GM12878 (cell line): ENCODE results near the gene PTPRF. TPM values are rescaled to one million over a fixed set of nuclear protein-coding genes. Genes with fewer than 3 reads are reported as not detected.

Experiments used
- ATAC-seq: fragments of 200-7000 bp; cut with Tn5 transposase; 3 replicates; pipeline ENCODE4 v1.9.1; 2020; ENCODE audit warnings: mild to moderate bottlenecking, moderate library complexity
- BruUV-seq: library from RNA; stranded (reverse); fragments of 400-500 nt; replicated peaks from 2 replicates; lab custom pipeline; 2021; lab: Mats Ljungman, UMichigan
- CTCF ChIA-PET: fragments of 300-600 bp; sonication (Branson Sonifier 250); formaldehyde crosslinking; extraction: SDS; loops from one replicate; lab custom pipeline; 2021; ENCODE audit warnings: inconsistent platforms; lab: Yijun Ruan, JAX
- POLR2A ChIA-PET: fragments of 350-600 bp; formaldehyde crosslinking; extraction: SDS; loops from one replicate; lab custom pipeline; 2021; ENCODE audit warnings: inconsistent platforms; lab: Charles Lee
- RAD21 ChIA-PET: fragments of 300-600 bp; sonication (Branson Sonifier 250); formaldehyde crosslinking; loops from one replicate; lab custom pipeline; 2023; ENCODE audit warnings: antibody characterized with exemption; ENCODE audit not compliant: unreplicated experiment; lab: Charles Lee
- SMC1A ChIA-PET: fragments of 300-600 bp; sonication (Branson Sonifier 250); formaldehyde crosslinking; loops from one replicate; lab custom pipeline; 2023; ENCODE audit not compliant: unreplicated experiment, uncharacterized antibody; lab: Charles Lee
- DNase-seq: peaks from one replicate; pipeline ENCODE4 v3.0.0-alpha.2; 2011; ENCODE audit warnings: low read depth, low spot score
- FAIRE-seq: peaks from 3 replicates; lab custom pipeline; 2011; peaks lifted over from hg19 to GRCh38; lab: Jason Lieb, UNC
- H2AFZ ChIP-seq: 2 replicates; pipeline ENCODE4 v1.6.0; 2011; ENCODE audit warnings: low read depth, low read length, control low read depth; ENCODE audit not compliant: control insufficient read depth
- H3K27ac ChIP-seq: 2 replicates; pipeline ENCODE4 v1.5.1; 2011; ENCODE audit warnings: control low read depth; ENCODE audit not compliant: control insufficient read depth, insufficient read depth
- H3K27me3 ChIP-seq, 2 experiments: replicated peaks in 1 of 2; 2 replicates each; pipeline versions ENCODE4 v1.6.0 to v1.6.1; 2011; ENCODE audit warnings: low read length in 1 of 2; ENCODE audit not compliant: control insufficient read depth in 2 of 2, insufficient read depth in 2 of 2
- H3K36me3 ChIP-seq, 2 experiments: 2 replicates each; pipeline ENCODE4 v1.5.1; 2011; ENCODE audit warnings: low read length in 1 of 2; ENCODE audit not compliant: control insufficient read depth in 2 of 2, insufficient read depth in 2 of 2
- H3K4me1 ChIP-seq: 2 replicates; pipeline ENCODE4 v1.6.1; 2011; ENCODE audit warnings: mild to moderate bottlenecking, low read length, moderate library complexity, mixed read lengths; ENCODE audit not compliant: control insufficient read depth, insufficient read depth
- H3K4me2 ChIP-seq: 2 replicates; pipeline ENCODE4 v1.6.0; 2011; ENCODE audit warnings: control low read depth; ENCODE audit not compliant: control insufficient read depth, insufficient read depth
- H3K4me3 ChIP-seq: fragments of 200-600 bp; sonication (generic); 2 replicates; pipeline ENCODE4 v1.5.1; 2016
- H3K79me2 ChIP-seq: 2 replicates; pipeline ENCODE4 v1.6.0; 2011; ENCODE audit warnings: low read length; ENCODE audit not compliant: control insufficient read depth, insufficient read depth
- H3K9ac ChIP-seq: 2 replicates; pipeline ENCODE4 v1.8.0; 2011; ENCODE audit warnings: low read length, control low read depth, mixed read lengths; ENCODE audit not compliant: control insufficient read depth, insufficient read depth
- H3K9me3 ChIP-seq: replicated peaks from 3 replicates; pipeline ENCODE4 v1.5.1; 2011; ENCODE audit warnings: mild to moderate bottlenecking, low read length; ENCODE audit not compliant: control insufficient read depth, insufficient read depth
- H4K20me1 ChIP-seq: 2 replicates; pipeline ENCODE4 v1.6.0; 2011; ENCODE audit not compliant: control insufficient read depth, insufficient read depth
- CEBPZ ChIP-seq: fragments of 150-350 bp; IDR thresholded peaks from 2 replicates; pipeline ENCODE4 v1.6.1; 2016; ENCODE audit warnings: low read depth, low read length
- CREM ChIP-seq: IDR thresholded peaks from 2 replicates; pipeline ENCODE4 v1.6.1; 2014; ENCODE audit warnings: antibody characterized with exemption, low read depth
- EP300 ChIP-seq, 2 experiments: fragments of 150-350 bp in 1 of 2; IDR thresholded peaks; 2 replicates each; pipeline ENCODE4 v1.6.1; 2011 to 2012; ENCODE audit warnings: low read depth in 2 of 2, low read length in 2 of 2, borderline replicate concordance in 1 of 2, improper control_type of control experiment in 1 of 2, inconsistent platforms in 1 of 2; ENCODE audit not compliant: control insufficient read depth in 1 of 2
- KLF5 ChIP-seq: fragments of 450-650 bp; IDR thresholded peaks from 2 replicates; pipeline ENCODE4 v1.6.1; 2014; ENCODE audit warnings: mild to moderate bottlenecking; ENCODE audit not compliant: partially characterized antibody
- RCOR1 ChIP-seq: conservative IDR thresholded peaks from 2 replicates; pipeline ENCODE4 v1.6.1; 2012; ENCODE audit warnings: low read depth, low read length, improper control_type of control experiment
- RELA ChIP-seq: fragments of 450-650 bp; IDR thresholded peaks from 2 replicates; pipeline ENCODE4 v1.8.0; 2014; ENCODE audit warnings: borderline replicate concordance; ENCODE audit not compliant: partially characterized antibody
- REST ChIP-seq: IDR thresholded peaks from 2 replicates; pipeline ENCODE4 v1.6.1; 2012; ENCODE audit warnings: mild to moderate bottlenecking, low read depth, low read length
- SMAD1 ChIP-seq: fragments of 450-650 bp; IDR thresholded peaks from 2 replicates; pipeline ENCODE4 v1.6.1; 2018; ENCODE audit warnings: mild to moderate bottlenecking, low read depth; ENCODE audit not compliant: partially characterized antibody
- TARDBP ChIP-seq: IDR thresholded peaks from 2 replicates; pipeline ENCODE4 v1.6.1; 2016; ENCODE audit warnings: borderline replicate concordance
- USF1 ChIP-seq: IDR thresholded peaks from 2 replicates; pipeline ENCODE4 v1.6.1; 2011; ENCODE audit warnings: borderline replicate concordance, low read depth, mild to moderate bottlenecking, moderate library complexity, mixed read lengths, low read length; ENCODE audit not compliant: insufficient read depth; ENCODE audit errors: extremely low read length
- ZBTB4 ChIP-seq: fragments of 450-650 bp; formaldehyde crosslinking; IDR thresholded peaks from 2 replicates; pipeline ENCODE4 v1.4.0; 2022; ENCODE audit warnings: mild to moderate bottlenecking, moderate library complexity
- WGBS: methylation state at CpG from one replicate; pipeline ENCODE4 v1.1.6; 2016; ENCODE audit warnings: low lambda C conversion rate; ENCODE audit not compliant: insufficient replicate concordance, insufficient coverage; ENCODE audit errors: missing lambda C conversion rate; 5-methylcytosine and 5-hydroxymethylcytosine counted together
- in situ Hi-C: fragments of 300-500 bp; cut with MboI; formaldehyde crosslinking; loops from 9 replicates; pipeline ENCODE4 v1.14.3; 2018; ENCODE audit warnings: mixed read lengths
- intact Hi-C: fragments of 100-400 bp; cut with micrococcal nuclease; formaldehyde crosslinking; loops from one replicate; pipeline ENCODE4 v1.14.2; 2022; ENCODE audit not compliant: unreplicated experiment
- polyA plus RNA-seq, 11 experiments: library from polyadenylated mRNA; depleted of rRNA in 4 of 11; unstranded in 6 of 11; stranded (reverse) in 5 of 11; fragments of >200 nt; fragmentation: Nextera tagmentation in 4 of 11; fragmentation: Illumina TruSeq in 1 of 11; extraction: Ambion mirVana in 4 of 11; extraction: Trizol in 1 of 11; gene quantifications; 1 replicate in 1 of 11; 2 replicates in 10 of 11; pipeline versions ENCODE4 v1.2.1 to v1.2.3, GENCODE V29; 2011 to 2016; ENCODE audit warnings: inconsistent platforms in 2 of 11, missing spikeins in 2 of 11, low read depth in 1 of 11
- total RNA-seq, 4 experiments: library from RNA; depleted of rRNA in 3 of 4; stranded (reverse); fragments of >200 nt in 3 of 4; fragmentation: Illumina TruSeq in 1 of 4; extraction: Trizol in 1 of 4; gene quantifications; 2 replicates each; pipeline versions ENCODE4 v1.2.1 to v1.2.3, GENCODE V29; 2013 to 2021

The PTPRF gene
- total and polyA plus RNA-seq, 10 of the 15 experiments (the other 5 are each of a cell fraction or from before 2014, with no cell fraction given), result 0.04 to 2.6 (median 0.32) TPM

- ChIA-PET CTCF (no interaction called here), RAD21 (no interaction called here), SMC1A (no interaction called here), POLR2A (no interaction called here)
- ATAC-seq (no peak), DNase-seq (no peak), FAIRE-seq (no peak)
- Histone ChIP-seq H3K27ac (no peak overlapping the region), H3K79me2 (no peaks in the 10 kb centered on the region), H3K9me3 (no peaks in the 10 kb centered on the region), H3K36me3 (no peaks in the 10 kb centered on the region), H3K4me1 (no peaks in the 10 kb centered on the region), H2AFZ (no peak overlapping the region), H3K4me3 (no peak overlapping the region), H3K27me3 (no peaks in the 10 kb centered on the region; a peak in 3 of 4 replicates), H4K20me1 (no peaks in the 10 kb centered on the region), H3K4me2 (no peak overlapping the region), H3K9ac (no peak overlapping the region)
- in situ Hi-C loops (no loop called here), intact Hi-C loops (no loop called here)
- 26% methylated on average over 7 of the region's 7 CpGs for WGBS
- no TSS peak for BruUV-seq
- TF ChIP-seq REST (no peak), USF1 (no peak), RELA (no peak), TARDBP (no peak), EP300 (IDR thresholded peaks at IDR 0.05; ENCODE audit: borderline replicate concordance in 1 of 2, control insufficient read depth in 1 of 2, low read depth in 2 of 2, low read length in 2 of 2) (no peak), CEBPZ (no peak), ZBTB4 (CRISPR knock-in tag) (no peak), SMAD1 (no peak), RCOR1 (no peak), CREM (no peak), KLF5 (no peak)
Observed at GRCh38 chr1:43605766-43606165, 75.1 kb downstream of the PTPRF start.
